SW 1271 (cell line): ENCODE measurements around the gene CD3E.
"Not testable (repeated sequence)": the region's sequence is repeated elsewhere in the genome, so short reads cannot be mapped to it uniquely, and the experiment has no call there.

Experiments
- DNase-seq, 2 experiments: peaks; one replicate each; lab custom pipeline; 2025; lab: John Stamatoyannopoulos, UW

CD3E gene

GRCh38 chr11:118291477-118292135, 12.9 kb upstream of the CD3E start:
- DNase-seq, result no peak

- DNase-seq, result no peak
These were observed 10.5 kb upstream of the CD3E start for GRCh38 chr11:118294053-118294452.

GRCh38 chr11:118295199-118295598, 9.3 kb upstream of the CD3E start:
- DNase-seq, result no peak

- no peak for DNase-seq
These were observed 8.6 kb upstream of the CD3E start for GRCh38 chr11:118295815-118296454.

GRCh38 chr11:118301600-118302195, 2.8 kb upstream of the CD3E start:
- DNase-seq, result no peak

- no peak for DNase-seq
These were observed 333 bp upstream of the CD3E start for GRCh38 chr11:118304227-118304567.

GRCh38 chr11:118305726-118306125, 1.2 kb downstream of the CD3E start:
- DNase-seq, result no peak

GRCh38 chr11:118306556-118306955, 2.0 kb downstream of the CD3E start:
- no peak for DNase-seq

GRCh38 chr11:118308995-118309528, 4.5 kb downstream of the CD3E start:
- DNase-seq, result not testable (repeated sequence)

- DNase-seq, result no peak
These were observed 5.7 kb downstream of the CD3E start for GRCh38 chr11:118310271-118310670.

GRCh38 chr11:118310781-118311485, 6.4 kb downstream of the CD3E start:
- no peak for DNase-seq

- no peak for DNase-seq
These were observed 7.0 kb downstream of the CD3E start for GRCh38 chr11:118311518-118311917.

- no peak for DNase-seq
These were observed 7.8 kb downstream of the CD3E start for GRCh38 chr11:118312328-118312727.

GRCh38 chr11:118313242-118313641, 8.7 kb downstream of the CD3E start:
- DNase-seq, result no peak

GRCh38 chr11:118314988-118315411, 10.5 kb downstream of the CD3E start:
- no peak for DNase-seq

GRCh38 chr11:118318124-118318523, 13.6 kb downstream of the CD3E start:
- DNase-seq, result no peak

GRCh38 chr11:118318581-118319336, 14.2 kb downstream of the CD3E start:
- DNase-seq, result no peak

GRCh38 chr11:118319337-118319707, 14.8 kb downstream of the CD3E start:
- DNase-seq, result no peak

GRCh38 chr11:118320515-118320914, 16.0 kb downstream of the CD3E start:
- no peak for DNase-seq

GRCh38 chr11:118321386-118322082, 17.0 kb downstream of the CD3E start:
- DNase-seq, result no peak

- DNase-seq, result no peak
These were observed 18.2 kb downstream of the CD3E start for GRCh38 chr11:118322721-118323120.
